ENCODE data around the gene RAB1A. TPM values are rescaled to one million over a fixed set of nuclear protein-coding genes. Genes with fewer than 3 reads are reported as not detected.

The RAB1A gene
- total RNA-seq, 1 experiment from 2014 or later: 97.9 TPM

- DNase-seq (ENCODE audit: low spot score): no peak
Measured at GRCh38 chr2:65061910-65062339, 68.0 kb downstream of the RAB1A start.

- no peak for DNase-seq (ENCODE audit: low spot score)
Measured at GRCh38 chr2:65061146-65061909, 68.6 kb downstream of the RAB1A start.

- no peak for DNase-seq (ENCODE audit: low spot score)
Measured at GRCh38 chr2:65059071-65059470, 70.8 kb downstream of the RAB1A start.

GRCh38 chr2:65057391-65058052 is 72.4 kb downstream of the RAB1A start:
- DNase-seq (ENCODE audit: low spot score): peak; percentile 57

- DNase-seq (ENCODE audit: low spot score): peak; percentile 19
Measured at GRCh38 chr2:65057054-65057375, 72.9 kb downstream of the RAB1A start.

GRCh38 chr2:65056215-65057053 is 73.5 kb downstream of the RAB1A start, which contains the start of gene CEP68:
Gene CEP68, plus strand, starts transcription at chr2:65056416. Its CDS starts 13,029 bp downstream, at chr2:65069445.
- peak; percentile 95 for DNase-seq (ENCODE audit: low spot score)

GRCh38 chr2:65055422-65056214 is 74.3 kb downstream of the RAB1A start:
- no peak for DNase-seq (ENCODE audit: low spot score)

GRCh38 chr2:65054749-65055421 is 75.0 kb downstream of the RAB1A start:
- no peak for DNase-seq (ENCODE audit: low spot score)

- DNase-seq (ENCODE audit: low spot score): no peak
Measured at GRCh38 chr2:65053199-65053598, 76.7 kb downstream of the RAB1A start.

GRCh38 chr2:65050931-65051330 is 79.0 kb downstream of the RAB1A start:
- no peak for DNase-seq (ENCODE audit: low spot score)

GRCh38 chr2:65049010-65049639 is 80.8 kb downstream of the RAB1A start:
- DNase-seq (ENCODE audit: low spot score): no peak

GRCh38 chr2:65046633-65047407 is 83.1 kb downstream of the RAB1A start:
- DNase-seq (ENCODE audit: low spot score): no peak

GRCh38 chr2:65045651-65046050 is 84.3 kb downstream of the RAB1A start:
- DNase-seq (ENCODE audit: low spot score): no peak

- no peak for DNase-seq (ENCODE audit: low spot score)
Measured at GRCh38 chr2:65044097-65044735, 85.7 kb downstream of the RAB1A start.

- no peak for DNase-seq (ENCODE audit: low spot score)
Measured at GRCh38 chr2:65043001-65043400, 86.9 kb downstream of the RAB1A start.

GRCh38 chr2:65040400-65041261 is 89.3 kb downstream of the RAB1A start:
- peak; percentile 86 for DNase-seq (ENCODE audit: low spot score)

GRCh38 chr2:65039640-65040039 is 90.3 kb downstream of the RAB1A start:
- no peak for DNase-seq (ENCODE audit: low spot score)

- no peak for DNase-seq (ENCODE audit: low spot score)
Measured at GRCh38 chr2:65037178-65037577, 92.7 kb downstream of the RAB1A start.

Measured in HT-29 (cell line).